ENCODE results near the gene GLIS1. TPM values are rescaled to one million over a fixed set of nuclear protein-coding genes. Genes with fewer than 3 reads are reported as not detected.
"Not testable (repeated sequence)": the region's sequence is repeated elsewhere in the genome, so short reads cannot be mapped to it uniquely, and the experiment has no call there.

Gene GLIS1
- total RNA-seq, 1 donor from 2014 or later = 17.4 TPM

DNA sequence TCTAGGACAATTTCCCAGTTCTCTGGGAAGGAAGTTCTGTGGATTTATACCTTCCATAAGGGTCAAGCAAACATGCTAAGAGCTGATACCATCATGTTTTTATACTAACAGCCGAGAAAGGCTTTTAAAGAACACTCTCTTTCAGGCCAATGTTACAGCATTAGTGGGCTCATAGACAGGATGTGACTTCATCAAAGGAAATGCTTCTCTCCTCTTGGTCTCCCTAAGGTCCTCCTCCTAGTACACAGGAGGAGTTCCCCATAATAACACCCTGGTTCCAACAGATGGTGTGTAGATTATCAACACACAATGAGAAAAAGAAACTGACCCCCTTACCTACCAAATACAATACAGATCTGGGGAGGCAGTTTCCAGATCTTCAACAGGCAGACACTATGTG, 26.7 kb upstream of the GLIS1 start:
- no peak for TF ChIP-seq CTCF (IDR thresholded peaks at IDR 0.05)
- no peaks in the 10 kb centered on the region for H3K9me3 Mint-ChIP-seq (ENCODE audit: low read depth)
- peaks cover 37% of the 10 kb centered on the region for H3K4me1 Mint-ChIP-seq (ENCODE audit: low read depth)
- no peak overlapping the region for H3K27ac Mint-ChIP-seq (ENCODE audit: unreplicated experiment)
- no peaks in the 10 kb centered on the region for H3K27me3 Mint-ChIP-seq (ENCODE audit: low read depth)
- no peaks in the 10 kb centered on the region for H3K36me3 Mint-ChIP-seq (ENCODE audit: low read depth)
- H3K4me3 Mint-ChIP-seq (ENCODE audit: unreplicated experiment) = no peak overlapping the region
- DNase-seq (ENCODE audit: low spot score) = no peak

DNA sequence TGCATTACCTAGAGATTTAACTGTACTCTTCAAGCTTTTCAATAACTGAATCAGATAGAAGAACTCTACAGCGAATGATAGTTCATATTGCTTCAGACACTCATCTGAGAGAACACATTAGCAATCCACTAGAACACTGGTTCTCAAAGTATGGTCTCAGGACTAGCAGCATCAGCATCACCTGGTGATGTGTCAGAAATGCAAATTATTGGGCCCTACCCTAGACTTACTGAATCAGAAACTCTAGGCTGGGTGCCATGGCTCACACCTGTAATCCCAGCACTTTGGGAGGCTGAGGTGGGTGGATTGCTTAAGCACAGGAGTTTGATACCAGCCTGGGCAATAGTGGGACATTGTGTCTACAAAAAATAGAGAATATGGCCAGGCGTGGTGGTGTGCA, 24.9 kb upstream of the GLIS1 start:
- TF ChIP-seq CTCF (IDR thresholded peaks at IDR 0.05) = no peak
- DNase-seq (ENCODE audit: low spot score) = no peak
- H3K4me3 Mint-ChIP-seq (ENCODE audit: unreplicated experiment) = no peak overlapping the region
- H3K27ac Mint-ChIP-seq (ENCODE audit: unreplicated experiment) = no peak overlapping the region
- no peaks in the 10 kb centered on the region for H3K27me3 Mint-ChIP-seq (ENCODE audit: low read depth)
- no peaks in the 10 kb centered on the region for H3K36me3 Mint-ChIP-seq (ENCODE audit: low read depth)
- H3K9me3 Mint-ChIP-seq (ENCODE audit: low read depth) = no peaks in the 10 kb centered on the region
- H3K4me1 Mint-ChIP-seq (ENCODE audit: low read depth) = peaks cover 29% of the 10 kb centered on the region

- H3K36me3 Mint-ChIP-seq (ENCODE audit: low read depth) = no peaks in the 10 kb centered on the region
- no peak for TF ChIP-seq CTCF (IDR thresholded peaks at IDR 0.05)
- H3K27me3 Mint-ChIP-seq (ENCODE audit: low read depth) = no peaks in the 10 kb centered on the region
- H3K4me1 Mint-ChIP-seq (ENCODE audit: low read depth) = peaks cover 29% of the 10 kb centered on the region
- DNase-seq (ENCODE audit: low spot score) = no peak
- no peak overlapping the region for H3K4me3 Mint-ChIP-seq (ENCODE audit: unreplicated experiment)
- no peak overlapping the region for H3K27ac Mint-ChIP-seq (ENCODE audit: unreplicated experiment)
- H3K9me3 Mint-ChIP-seq (ENCODE audit: low read depth) = no peaks in the 10 kb centered on the region
Observed at GRCh38 chr1:53763461-53763860, 24.5 kb upstream of the GLIS1 start.

GRCh38 chr1:53760497-53760896, 21.5 kb upstream of the GLIS1 start:
- not testable (repeated sequence) for DNase-seq (ENCODE audit: low spot score); H3K36me3 Mint-ChIP-seq (ENCODE audit: low read depth); H3K27ac Mint-ChIP-seq (ENCODE audit: unreplicated experiment); H3K9me3 Mint-ChIP-seq (ENCODE audit: low read depth); H3K4me1 Mint-ChIP-seq (ENCODE audit: low read depth); H3K4me3 Mint-ChIP-seq (ENCODE audit: unreplicated experiment); H3K27me3 Mint-ChIP-seq (ENCODE audit: low read depth)

- Mint-ChIP-seq H3K27ac (ENCODE audit: unreplicated experiment) (no peak overlapping the region), H3K4me1 (ENCODE audit: low read depth) (no peaks in the 10 kb centered on the region), H3K27me3 (ENCODE audit: low read depth) (peaks cover 3% of the 10 kb centered on the region), H3K4me3 (ENCODE audit: unreplicated experiment) (no peak overlapping the region), H3K36me3 (ENCODE audit: low read depth) (no peaks in the 10 kb centered on the region), H3K9me3 (ENCODE audit: low read depth) (no peaks in the 10 kb centered on the region)
- no peak for TF ChIP-seq CTCF (IDR thresholded peaks at IDR 0.05)
- DNase-seq (ENCODE audit: low spot score) = no peak
Observed at GRCh38 chr1:53755874-53756273, 16.9 kb upstream of the GLIS1 start.

GRCh38 chr1:53754484-53755312, 15.7 kb upstream of the GLIS1 start:
- Mint-ChIP-seq H3K36me3 (ENCODE audit: low read depth) (no peaks in the 10 kb centered on the region), H3K27ac (ENCODE audit: unreplicated experiment) (no peak overlapping the region), H3K9me3 (ENCODE audit: low read depth) (no peaks in the 10 kb centered on the region), H3K4me1 (ENCODE audit: low read depth) (no peaks in the 10 kb centered on the region), H3K27me3 (ENCODE audit: low read depth) (peaks cover 5% of the 10 kb centered on the region), H3K4me3 (ENCODE audit: unreplicated experiment) (no peak overlapping the region)
- peak; percentile 94 for TF ChIP-seq CTCF (IDR thresholded peaks at IDR 0.05)
- no peak for DNase-seq (ENCODE audit: low spot score)
